Uterus (tissue), 4 donors: ENCODE measurements around the gene MATK. TPM values are rescaled to one million over a fixed set of nuclear protein-coding genes. Genes with fewer than 3 reads are reported as not detected.

ENCODE experiments used
- DNase-seq, 2 donors: peaks; one replicate each; pipeline ENCODE4 v3.0.0-alpha.2; 2019 to 2020
- H3K27ac ChIP-seq, 2 donors: fragments of 200-600 bp; sonication (generic); 1 replicate in 1 of 2; 2 replicates in 1 of 2; pipeline ENCODE4 v1.5.1; 2016 to 2018
- H3K27me3 ChIP-seq, 2 donors: fragments of 200-600 bp; sonication (generic); one replicate each; pipeline ENCODE4 v1.5.1; 2018 to 2019; ENCODE audit warnings: control low read depth in 1 of 2
- H3K36me3 ChIP-seq, 2 donors: fragments of 200-600 bp; sonication (generic); one replicate each; pipeline ENCODE4 v1.5.1; 2019; ENCODE audit warnings: control low read depth in 1 of 2
- H3K4me1 ChIP-seq, 2 donors: fragments of 200-600 bp; sonication (generic); one replicate each; pipeline ENCODE4 v1.5.1; 2018 to 2019; ENCODE audit warnings: control low read depth in 1 of 2
- H3K4me3 ChIP-seq, 2 donors: fragments of 200-600 bp; sonication (generic); 1 replicate in 1 of 2; 2 replicates in 1 of 2; pipeline ENCODE4 v1.5.1; 2018 to 2019; ENCODE audit warnings: mild to moderate bottlenecking in 1 of 2
- H3K9me3 ChIP-seq, 2 donors: fragments of 200-600 bp; sonication (generic); one replicate each; pipeline ENCODE4 v1.5.1; 2019; ENCODE audit warnings: control low read depth in 1 of 2
- CTCF ChIP-seq, 4 experiments: fragments of 200-600 bp in 2 of 4; fragments of 450-650 bp in 2 of 4; sonication (generic) in 2 of 4; IDR thresholded peaks; one replicate each; pipeline ENCODE4 v1.5.1; 2016 to 2019; ENCODE audit warnings: antibody characterized with exemption in 4 of 4, mild to moderate bottlenecking in 2 of 4, moderate library complexity in 1 of 4
- POLR2A ChIP-seq, 2 donors: fragments of 450-650 bp; IDR thresholded peaks; one replicate each; pipeline ENCODE4 v1.6.1; 2016; ENCODE audit warnings: antibody characterized with exemption in 2 of 2, mild to moderate bottlenecking in 1 of 2, moderate library complexity in 1 of 2
- intact Hi-C: fragments of 100-400 bp; cut with DNase I; formaldehyde crosslinking; loops from one replicate; pipeline ENCODE4 v1.15.1; 2023; ENCODE audit warnings: low total_unique reads
- total RNA-seq, 4 donors: library from RNA; depleted of rRNA in 3 of 4; stranded (reverse); fragments of >200 nt in 3 of 4; gene quantifications; one replicate each; pipeline versions ENCODE4 v1.1.0 to v1.2.4, GENCODE V29; 2014 to 2023
- donor health status: DM: yes; HTN: yes; CAD: no.

Gene MATK
- total RNA-seq, 4 donors from 2014 or later = 1.0 to 11.2 (median 1.5) TPM; not detected in 1

GRCh38 chr19:3814648-3815047, 28.5 kb upstream of the MATK start:
- H3K9me3 ChIP-seq = no peaks in the 10 kb centered on the region
- no peaks in the 10 kb centered on the region for H3K4me1 ChIP-seq
- H3K27me3 ChIP-seq = no peaks in the 10 kb centered on the region
- DNase-seq = no peak
- H3K4me3 ChIP-seq = no peak overlapping the region
- H3K27ac ChIP-seq = no peak overlapping the region
- H3K36me3 ChIP-seq = no peaks in the 10 kb centered on the region
- intact Hi-C loops = no loop called here
- TF ChIP-seq POLR2A (IDR thresholded peaks at IDR 0.05) = no peak
- no peak for TF ChIP-seq CTCF (IDR thresholded peaks at IDR 0.05)

- H3K27ac ChIP-seq = no peak overlapping the region
- TF ChIP-seq POLR2A (IDR thresholded peaks at IDR 0.05) (no peak), CTCF (IDR thresholded peaks at IDR 0.05) (no peak)
- intact Hi-C loops = no loop called here
- H3K4me3 ChIP-seq = no peak overlapping the region
- no peaks in the 10 kb centered on the region for H3K4me1 ChIP-seq
- H3K9me3 ChIP-seq = no peaks in the 10 kb centered on the region
- DNase-seq = no peak
- no peaks in the 10 kb centered on the region for H3K27me3 ChIP-seq
- H3K36me3 ChIP-seq = no peaks in the 10 kb centered on the region
Observed at GRCh38 chr19:3813473-3814392, 27.6 kb upstream of the MATK start.

GRCh38 chr19:3810708-3811355, 24.7 kb upstream of the MATK start:
- H3K4me3 ChIP-seq = no peak overlapping the region
- intact Hi-C loops = no loop called here
- no peak for TF ChIP-seq POLR2A (IDR thresholded peaks at IDR 0.05)
- TF ChIP-seq CTCF (IDR thresholded peaks at IDR 0.05) = no peak
- no peaks in the 10 kb centered on the region for H3K27me3 ChIP-seq
- H3K27ac ChIP-seq = no peak overlapping the region
- H3K9me3 ChIP-seq = no peaks in the 10 kb centered on the region
- no peaks in the 10 kb centered on the region for H3K4me1 ChIP-seq
- no peak for DNase-seq
- H3K36me3 ChIP-seq = no peaks in the 10 kb centered on the region

GRCh38 chr19:3809881-3810707, 23.9 kb upstream of the MATK start:
- no peaks in the 10 kb centered on the region for H3K9me3 ChIP-seq
- no peak for DNase-seq
- no peak for TF ChIP-seq POLR2A (IDR thresholded peaks at IDR 0.05)
- TF ChIP-seq CTCF (IDR thresholded peaks at IDR 0.05) = no peak
- intact Hi-C loops = no loop called here
- no peaks in the 10 kb centered on the region for H3K36me3 ChIP-seq
- no peaks in the 10 kb centered on the region for H3K27me3 ChIP-seq
- H3K4me1 ChIP-seq = no peaks in the 10 kb centered on the region
- H3K27ac ChIP-seq = no peak overlapping the region
- no peak overlapping the region for H3K4me3 ChIP-seq
